Measurements from ENCODE around the gene GSTM3. TPM values are rescaled to one million over a fixed set of nuclear protein-coding genes. Genes with fewer than 3 reads are reported as not detected.

Gene GSTM3
- total and polyA plus RNA-seq, 9 of the 15 experiments (the other 6 are each of a cell fraction or from before 2014, with no cell fraction given), result 3.9 to 24.5 (median 9.4) TPM

DNA sequence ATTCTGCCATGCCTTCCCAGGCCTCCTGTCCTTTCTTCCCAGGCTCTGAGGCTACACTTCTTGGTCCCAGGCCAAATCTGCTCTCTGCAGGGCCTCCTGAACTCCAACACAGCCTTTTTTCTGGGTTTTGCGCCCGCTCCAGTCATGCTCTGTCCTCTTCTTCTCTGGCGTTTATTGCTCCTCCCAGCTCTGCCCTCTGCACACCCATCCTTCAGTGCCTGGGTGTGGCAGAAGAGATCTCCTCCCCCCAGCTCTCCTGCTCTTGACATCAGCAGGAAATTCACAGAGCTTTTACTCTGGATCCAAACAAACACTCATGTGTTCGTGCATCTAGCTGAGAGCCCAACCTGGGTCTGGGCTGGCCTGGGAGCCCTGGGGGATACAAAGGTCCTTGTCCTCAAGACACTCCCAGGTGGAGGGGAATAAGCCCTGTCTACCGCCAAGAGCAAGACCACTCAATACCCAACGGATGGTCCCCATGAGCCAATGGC is 45.7 kb upstream of the GSTM3 start:
- in situ Hi-C loops (cut with MboI), result no loop called here
- 54% methylated on average over 6 of the region's 6 CpGs for WGBS (ENCODE audit: insufficient coverage, low coverage, missing lambda C conversion rate)
- no peak for FAIRE-seq
- BruUV-seq (replicated peaks), result no TSS peak
- peak overlapping the region; percentile 63 for H2AFZ ChIP-seq (ENCODE audit: low read depth, low read length)
- TF ChIP-seq, protein P1, sequence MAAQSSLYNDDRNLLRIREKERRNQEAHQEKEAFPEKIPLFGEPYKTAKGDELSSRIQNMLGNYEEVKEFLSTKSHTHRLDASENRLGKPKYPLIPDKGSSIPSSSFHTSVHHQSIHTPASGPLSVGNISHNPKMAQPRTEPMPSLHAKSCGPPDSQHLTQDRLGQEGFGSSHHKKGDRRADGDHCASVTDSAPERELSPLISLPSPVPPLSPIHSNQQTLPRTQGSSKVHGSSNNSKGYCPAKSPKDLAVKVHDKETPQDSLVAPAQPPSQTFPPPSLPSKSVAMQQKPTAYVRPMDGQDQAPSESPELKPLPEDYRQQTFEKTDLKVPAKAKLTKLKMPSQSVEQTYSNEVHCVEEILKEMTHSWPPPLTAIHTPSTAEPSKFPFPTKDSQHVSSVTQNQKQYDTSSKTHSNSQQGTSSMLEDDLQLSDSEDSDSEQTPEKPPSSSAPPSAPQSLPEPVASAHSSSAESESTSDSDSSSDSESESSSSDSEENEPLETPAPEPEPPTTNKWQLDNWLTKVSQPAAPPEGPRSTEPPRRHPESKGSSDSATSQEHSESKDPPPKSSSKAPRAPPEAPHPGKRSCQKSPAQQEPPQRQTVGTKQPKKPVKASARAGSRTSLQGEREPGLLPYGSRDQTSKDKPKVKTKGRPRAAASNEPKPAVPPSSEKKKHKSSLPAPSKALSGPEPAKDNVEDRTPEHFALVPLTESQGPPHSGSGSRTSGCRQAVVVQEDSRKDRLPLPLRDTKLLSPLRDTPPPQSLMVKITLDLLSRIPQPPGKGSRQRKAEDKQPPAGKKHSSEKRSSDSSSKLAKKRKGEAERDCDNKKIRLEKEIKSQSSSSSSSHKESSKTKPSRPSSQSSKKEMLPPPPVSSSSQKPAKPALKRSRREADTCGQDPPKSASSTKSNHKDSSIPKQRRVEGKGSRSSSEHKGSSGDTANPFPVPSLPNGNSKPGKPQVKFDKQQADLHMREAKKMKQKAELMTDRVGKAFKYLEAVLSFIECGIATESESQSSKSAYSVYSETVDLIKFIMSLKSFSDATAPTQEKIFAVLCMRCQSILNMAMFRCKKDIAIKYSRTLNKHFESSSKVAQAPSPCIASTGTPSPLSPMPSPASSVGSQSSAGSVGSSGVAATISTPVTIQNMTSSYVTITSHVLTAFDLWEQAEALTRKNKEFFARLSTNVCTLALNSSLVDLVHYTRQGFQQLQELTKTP (IDR thresholded peaks at IDR 0.05; ENCODE audit: low read depth in 1 of 2, partially characterized antibody in 2 of 2), result no peak
- TF ChIP-seq, protein P2, sequence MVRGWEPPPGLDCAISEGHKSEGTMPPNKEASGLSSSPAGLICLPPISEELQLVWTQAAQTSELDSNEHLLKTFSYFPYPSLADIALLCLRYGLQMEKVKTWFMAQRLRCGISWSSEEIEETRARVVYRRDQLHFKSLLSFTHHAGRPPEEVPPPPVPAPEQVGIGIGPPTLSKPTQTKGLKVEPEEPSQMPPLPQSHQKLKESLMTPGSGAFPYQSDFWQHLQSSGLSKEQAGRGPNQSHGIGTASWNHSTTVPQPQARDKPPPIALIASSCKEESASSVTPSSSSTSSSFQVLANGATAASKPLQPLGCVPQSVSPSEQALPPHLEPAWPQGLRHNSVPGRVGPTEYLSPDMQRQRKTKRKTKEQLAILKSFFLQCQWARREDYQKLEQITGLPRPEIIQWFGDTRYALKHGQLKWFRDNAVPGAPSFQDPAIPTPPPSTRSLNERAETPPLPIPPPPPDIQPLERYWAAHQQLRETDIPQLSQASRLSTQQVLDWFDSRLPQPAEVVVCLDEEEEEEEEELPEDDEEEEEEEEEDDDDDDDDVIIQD (CRISPR knock-in tag; IDR thresholded peaks at IDR 0.05), result no peak
- TF ChIP-seq ETV6 (IDR thresholded peaks at IDR 0.05; ENCODE audit: borderline replicate concordance in 1 of 2, low read depth in 2 of 2, low read length in 1 of 2), result no peak
- TF ChIP-seq ETV6 (CRISPR knock-in tag; IDR thresholded peaks at IDR 0.05; ENCODE audit: borderline replicate concordance), result no peak
- TF ChIP-seq TGIF2 (CRISPR knock-in tag; IDR thresholded peaks at IDR 0.05), result no peak
- TF ChIP-seq, protein P3, sequence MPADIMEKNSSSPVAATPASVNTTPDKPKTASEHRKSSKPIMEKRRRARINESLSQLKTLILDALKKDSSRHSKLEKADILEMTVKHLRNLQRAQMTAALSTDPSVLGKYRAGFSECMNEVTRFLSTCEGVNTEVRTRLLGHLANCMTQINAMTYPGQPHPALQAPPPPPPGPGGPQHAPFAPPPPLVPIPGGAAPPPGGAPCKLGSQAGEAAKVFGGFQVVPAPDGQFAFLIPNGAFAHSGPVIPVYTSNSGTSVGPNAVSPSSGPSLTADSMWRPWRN (IDR thresholded peaks at IDR 0.05; ENCODE audit: low read depth), result no peak
- TF ChIP-seq NFIC (IDR thresholded peaks at IDR 0.05), result 0 out of 2 replicates have a peak, but pooled peaks have one; percentile 37
- no peak for TF ChIP-seq MCM5 (IDR thresholded peaks at IDR 0.05; ENCODE audit: low read depth)
- TF ChIP-seq NUFIP1 (IDR thresholded peaks at IDR 0.05; ENCODE audit: partially characterized antibody), result no peak
- H3K27me3 ChIP-seq (ENCODE audit: control insufficient read depth in 2 of 2, insufficient read depth in 2 of 2, low read length in 2 of 2), result no peaks in the 10 kb centered on the region
- H3K4me1 ChIP-seq (replicated peaks in 1 of 2; ENCODE audit: control insufficient read depth in 2 of 2, insufficient read depth in 2 of 2, low read length in 2 of 2), result peaks cover 33 to 39% of the 10 kb centered on the region in 2 experiments
- intact Hi-C loops (cut with micrococcal nuclease), result no loop called here
- H3K4me3 ChIP-seq, result no peak overlapping the region
- ATAC-seq, result no peak
- no peak for DNase-seq (ENCODE audit: extremely low read depth in 1 of 4, low spot score in 3 of 4)
- no peak overlapping the region for H3K27ac ChIP-seq (ENCODE audit: extremely low read depth, low read depth, low read length)
- no peaks in the 10 kb centered on the region for H4K20me1 ChIP-seq (replicated peaks; ENCODE audit: control insufficient read depth, insufficient read depth, low read length)
- POLR2A ChIA-PET, result interaction anchor here (0.6 kb wide), 2 partner anchors 53 to 128 kb away, joined by 3 read pairs; no protein-coding TSS in a partner anchor
- H3K4me2 ChIP-seq (ENCODE audit: insufficient read depth, low read length), result no peak overlapping the region
- no peaks in the 10 kb centered on the region for H3K36me3 ChIP-seq (ENCODE audit: control insufficient read depth, insufficient read depth, low read length)
- H3K9me3 ChIP-seq (replicated peaks; ENCODE audit: control insufficient read depth, insufficient read depth, low read depth, low read length), result no peaks in the 10 kb centered on the region
- CTCF ChIA-PET (ENCODE audit: low intra/inter-chr PET ratio), result interaction anchor here (0.5 to 0.7 kb wide), 3 partner anchors 199 to 656 kb away, joined by 3 to 4 read pairs (median 3); no protein-coding TSS in a partner anchor
- no peaks in the 10 kb centered on the region for H3K79me2 ChIP-seq (ENCODE audit: control insufficient read depth, insufficient read depth, low read length)
- peak overlapping the region in 1 of 2 experiments; percentile 32; a peak in 1 of 4 replicates for H3K9ac ChIP-seq (ENCODE audit: insufficient read depth in 1 of 2, low read depth in 2 of 2, low read length in 2 of 2)
- H3K9me1 ChIP-seq (ENCODE audit: control insufficient read depth, insufficient read depth, low read length), result no peaks in the 10 kb centered on the region
